HFFc6 (cell line): ENCODE data around the gene EXOC4. TPM values are rescaled to one million over a fixed set of nuclear protein-coding genes. Genes with fewer than 3 reads are reported as not detected.

Source experiments
- DNase-seq: peaks from one replicate; pipeline ENCODE4 v3.0.0-alpha.2; 2018
- H3K27ac Mint-ChIP-seq: 2 replicates; pipeline ENCODE4 v1.8.0; 2020; ENCODE audit warnings: mild to moderate bottlenecking, mixed read lengths
- H3K27me3 Mint-ChIP-seq: 2 replicates; pipeline ENCODE4 v1.8.0; 2021; ENCODE audit warnings: mild to moderate bottlenecking, moderate library complexity, mixed read lengths; ENCODE audit not compliant: insufficient read depth
- H3K36me3 Mint-ChIP-seq: 2 replicates; pipeline ENCODE4 v1.8.0; 2021; ENCODE audit warnings: low read depth, mixed read lengths
- H3K4me1 Mint-ChIP-seq: 2 replicates; pipeline ENCODE4 v1.8.0; 2020; ENCODE audit warnings: low read depth, mixed read lengths
- H3K4me3 Mint-ChIP-seq: 2 replicates; pipeline ENCODE4 v1.8.0; 2020; ENCODE audit warnings: mild to moderate bottlenecking, moderate library complexity, mixed read lengths
- H3K9me3 Mint-ChIP-seq: 2 replicates; pipeline ENCODE4 v1.8.0; 2020; ENCODE audit warnings: mild to moderate bottlenecking, mixed read lengths
- CTCF ChIP-seq: fragments of 200-600 bp; sonication (generic); IDR thresholded peaks from 2 replicates; pipeline ENCODE4 v1.5.0; 2021; ENCODE audit warnings: antibody characterized with exemption, mild to moderate bottlenecking
- total RNA-seq, 6 experiments: library from RNA; stranded (reverse); fragmentation: NEBNext Ultra II Directional; extraction: Animal tissue kit (Norgen Biotek cat#: 25700); gene quantifications; 2 replicates in 1 of 6; 3 replicates in 5 of 6; pipeline ENCODE4 v1.2.3, GENCODE V29; 2021

Gene EXOC4
- total RNA-seq, 6 experiments from 2014 or later: 57.6 to 67.6 (median 61.4) TPM

- Mint-ChIP-seq H3K4me1 (peaks cover 55% of the 10 kb centered on the region), H3K27me3 (no peaks in the 10 kb centered on the region; the same call in none of the 2 replicates), H3K27ac (peak overlapping the region; percentile 84), H3K4me3 (peak overlapping the region; percentile 59; the same call in 1 of the 2 replicates), H3K9me3 (peaks cover 11% of the 10 kb centered on the region), H3K36me3 (peaks cover 45% of the 10 kb centered on the region)
- no peak for TF ChIP-seq CTCF
- DNase-seq: peak; percentile 28
These were observed 102.4 kb downstream of the EXOC4 start for GRCh38 chr7:133355325-133355708.

GRCh38 chr7:133355822-133356221 is 102.9 kb downstream of the EXOC4 start:
- no peaks in the 10 kb centered on the region; the same call in none of the 2 replicates for H3K27me3 Mint-ChIP-seq
- peaks cover 55% of the 10 kb centered on the region for H3K4me1 Mint-ChIP-seq
- DNase-seq: no peak
- TF ChIP-seq CTCF: no peak
- peaks cover 47% of the 10 kb centered on the region for H3K36me3 Mint-ChIP-seq
- peaks cover 11% of the 10 kb centered on the region for H3K9me3 Mint-ChIP-seq
- H3K4me3 Mint-ChIP-seq: no peak overlapping the region
- peak overlapping the region; percentile 84; the same call in 1 of the 2 replicates for H3K27ac Mint-ChIP-seq

- DNase-seq: no peak
- Mint-ChIP-seq H3K36me3 (peaks cover 41% of the 10 kb centered on the region), H3K27me3 (no peaks in the 10 kb centered on the region; the same call in none of the 2 replicates), H3K9me3 (peaks cover 6% of the 10 kb centered on the region), H3K4me3 (peak overlapping the region; percentile 38; the same call in 1 of the 2 replicates), H3K4me1 (peaks cover 52% of the 10 kb centered on the region), H3K27ac (peak overlapping the region; percentile 84)
- no peak for TF ChIP-seq CTCF
These were observed 105.8 kb downstream of the EXOC4 start for GRCh38 chr7:133358708-133359107.

- no peak overlapping the region for H3K4me3 Mint-ChIP-seq
- TF ChIP-seq CTCF: no peak
- H3K4me1 Mint-ChIP-seq: peaks cover 46% of the 10 kb centered on the region
- no peaks in the 10 kb centered on the region for H3K9me3 Mint-ChIP-seq
- H3K36me3 Mint-ChIP-seq: peaks cover 34% of the 10 kb centered on the region
- DNase-seq: no peak
- H3K27ac Mint-ChIP-seq: no peak overlapping the region; the same call in 1 of the 2 replicates
- no peaks in the 10 kb centered on the region; the same call in 1 of the 2 replicates for H3K27me3 Mint-ChIP-seq
These were observed 106.6 kb downstream of the EXOC4 start for GRCh38 chr7:133359449-133359848.

GRCh38 chr7:133360201-133360600 is 107.3 kb downstream of the EXOC4 start:
- H3K4me1 Mint-ChIP-seq: peaks cover 46% of the 10 kb centered on the region
- H3K4me3 Mint-ChIP-seq: no peak overlapping the region
- H3K9me3 Mint-ChIP-seq: no peaks in the 10 kb centered on the region
- no peak overlapping the region for H3K27ac Mint-ChIP-seq
- H3K27me3 Mint-ChIP-seq: no peaks in the 10 kb centered on the region; the same call in 1 of the 2 replicates
- H3K36me3 Mint-ChIP-seq: peaks cover 29% of the 10 kb centered on the region
- TF ChIP-seq CTCF: no peak
- DNase-seq: no peak
